Activated naive CD4-positive, alpha-beta T cell treated with Interleukin-2 at 50 U/mL for 16 hours (primary cell): ENCODE results near the gene LRP5.
A peak's percentile ranks its signal among the peaks of the same experiment; 100 is the strongest.

Source experiments
- DNase-seq: peaks from one replicate; pipeline ENCODE4 v3.0.0-alpha.2; 2020

LRP5 gene

DNA sequence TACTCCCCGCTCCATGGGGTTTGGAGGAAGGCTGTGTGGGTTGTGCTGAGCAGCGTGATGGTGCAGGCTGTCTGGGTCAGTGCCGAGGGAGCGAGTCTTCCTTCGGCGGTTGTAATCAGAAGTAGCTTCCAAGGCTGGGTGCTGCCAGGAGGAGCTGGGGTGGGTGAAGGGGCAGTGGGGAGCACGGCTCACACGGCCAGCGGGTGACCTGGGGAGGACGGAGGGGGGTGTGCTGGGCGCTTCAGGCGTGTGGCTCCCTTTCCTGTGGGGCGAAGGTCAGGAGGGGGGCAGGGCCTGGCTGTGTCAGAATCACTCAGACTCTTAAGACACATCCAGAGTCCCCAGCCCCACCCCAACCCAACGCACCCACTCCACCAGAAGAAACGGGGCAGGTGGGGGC is 60.2 kb downstream of the LRP5 start:
- DNase-seq = no peak

DNA sequence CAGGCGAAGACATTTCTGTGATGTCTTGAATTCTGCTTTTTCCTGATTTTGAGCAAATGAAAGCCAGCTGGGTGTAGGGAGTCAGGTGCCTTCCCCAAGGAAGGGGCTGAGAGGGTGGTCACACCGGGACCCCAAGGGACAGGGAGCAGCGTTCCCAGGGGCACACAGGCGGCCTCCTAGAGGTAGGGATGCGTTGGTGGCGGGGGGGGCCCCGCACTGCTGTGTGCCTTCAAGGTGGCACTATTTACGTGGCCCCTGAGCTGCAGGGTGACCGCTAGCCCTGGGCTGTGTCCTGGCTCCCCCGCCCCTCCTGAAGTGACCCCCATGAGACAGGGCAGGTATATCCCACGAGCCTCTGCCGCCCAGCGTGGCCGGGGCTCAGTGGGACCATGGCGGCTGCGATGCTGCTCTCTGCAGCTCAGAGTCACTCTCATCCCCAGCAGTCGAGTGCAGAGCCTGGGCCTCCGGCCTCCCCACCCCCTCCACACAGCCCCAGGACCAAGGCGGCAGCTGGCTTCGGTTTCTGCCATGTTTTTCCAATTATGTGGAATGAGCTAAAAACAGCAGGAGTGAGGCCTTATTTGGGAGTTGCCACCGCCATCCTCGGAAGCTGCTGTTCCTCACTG is 60.9 kb downstream of the LRP5 start:
- DNase-seq = no peak

DNA sequence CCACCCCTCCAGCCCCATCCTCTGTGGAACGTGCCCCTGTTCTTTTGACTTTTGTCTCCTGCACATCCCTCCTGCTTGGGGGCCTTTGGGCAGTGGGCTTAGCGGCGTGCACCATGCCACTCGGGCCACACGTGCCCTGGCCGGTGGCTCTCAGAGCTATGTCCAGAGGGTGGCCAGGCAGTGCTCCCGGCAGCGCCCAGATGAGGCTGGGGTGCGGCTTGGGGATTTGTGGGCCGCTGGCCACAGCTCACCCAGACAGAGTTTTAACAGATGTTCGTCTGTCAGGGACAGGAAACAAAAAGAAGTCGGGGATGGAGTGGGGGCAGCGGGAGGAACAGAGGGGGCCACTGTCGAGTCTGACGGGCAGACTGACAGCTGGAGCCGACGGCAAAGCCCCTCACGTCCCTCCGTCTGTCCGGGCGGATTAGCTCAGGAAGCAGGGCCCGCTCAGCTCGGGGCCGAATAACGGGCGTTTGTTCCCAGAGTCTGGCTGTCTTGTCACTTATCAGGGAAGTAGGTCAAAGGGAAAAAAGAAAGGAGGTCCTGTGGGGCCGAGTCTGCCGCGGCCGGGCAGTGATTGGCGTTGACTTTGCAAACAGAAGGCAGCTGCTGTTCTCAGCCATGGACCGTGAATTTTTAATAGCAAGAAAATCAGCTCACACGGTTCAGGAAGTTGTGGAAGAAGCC is 61.6 kb downstream of the LRP5 start:
- no peak for DNase-seq

DNA sequence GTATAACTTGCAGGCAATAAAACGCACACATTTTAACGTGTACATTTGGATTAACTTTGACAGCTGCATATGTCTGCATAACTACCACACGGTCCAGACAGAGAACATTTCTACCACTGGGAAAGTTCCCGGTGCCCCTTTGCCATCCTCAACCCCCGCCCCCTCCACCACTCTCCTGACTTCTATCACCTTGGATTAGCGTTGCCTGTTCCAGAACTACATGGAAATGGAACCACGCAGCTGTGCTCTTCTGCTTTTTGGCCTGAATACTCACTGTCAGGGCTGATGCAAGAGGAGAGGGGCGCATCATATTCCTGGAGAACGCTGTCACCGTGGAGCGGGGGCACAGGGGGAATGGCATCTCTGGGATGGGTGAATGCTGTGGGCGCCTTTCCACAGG is 62.1 kb downstream of the LRP5 start:
- no peak for DNase-seq

DNA sequence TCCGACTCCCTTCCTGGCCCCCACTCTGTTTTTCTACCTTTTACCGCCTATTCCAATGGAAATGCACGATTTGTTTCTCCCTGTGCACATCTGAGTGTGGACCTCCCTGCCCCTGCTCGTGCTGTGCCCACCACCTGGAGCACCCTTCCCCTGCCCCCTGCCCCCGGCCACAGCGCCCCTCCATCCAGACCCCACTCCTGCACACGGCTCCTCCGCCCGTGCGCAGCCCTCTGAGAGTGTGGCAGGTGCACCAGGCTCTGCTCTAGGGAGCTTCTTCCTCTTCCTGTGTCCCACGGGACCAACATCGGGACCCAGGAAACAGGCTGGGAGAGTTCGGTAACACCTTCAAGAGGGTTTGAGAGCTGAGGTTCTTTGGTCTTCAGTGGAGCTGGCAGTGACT is 62.9 kb downstream of the LRP5 start:
- no peak for DNase-seq

DNA sequence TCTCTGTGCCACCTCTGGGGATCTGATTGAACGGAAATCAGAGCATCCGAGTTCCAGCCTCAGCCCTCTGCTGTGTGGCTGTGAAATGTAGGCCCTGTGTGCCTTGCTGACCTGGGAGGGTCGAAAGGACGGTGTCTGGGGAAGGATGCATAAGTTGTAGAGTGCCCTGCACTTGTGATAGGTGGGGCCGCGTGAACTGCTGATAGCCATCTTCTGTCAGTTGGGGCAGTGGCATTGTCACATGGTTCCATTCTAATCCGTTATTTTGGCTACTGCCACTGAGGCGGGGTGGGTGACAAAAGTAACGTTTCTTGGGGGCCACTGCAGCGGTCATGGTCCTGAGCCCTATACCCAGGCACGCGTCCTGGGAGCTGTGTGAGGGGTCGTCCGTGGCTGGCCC is 63.4 kb downstream of the LRP5 start:
- no peak for DNase-seq

DNA sequence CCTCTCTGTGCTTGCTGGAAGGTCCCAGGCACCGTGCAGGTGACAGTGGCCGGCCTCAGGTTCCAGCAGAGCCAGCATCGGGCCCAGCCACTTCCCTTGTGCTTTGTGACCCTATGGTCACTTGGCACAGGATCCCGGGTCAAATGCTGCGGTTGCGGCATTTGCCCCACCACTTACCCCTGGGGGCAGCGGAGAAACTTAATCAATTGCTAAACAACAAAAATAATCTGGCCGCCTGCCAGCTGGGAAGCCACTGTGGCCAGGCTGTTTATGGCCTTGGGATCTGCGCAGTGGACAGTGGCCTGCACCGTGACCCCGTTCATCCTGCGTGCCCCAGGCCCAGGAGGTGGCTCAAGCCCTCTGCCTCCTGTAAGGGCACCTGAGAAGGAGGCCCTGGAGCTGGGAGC is 65.0 kb downstream of the LRP5 start:
- DNase-seq = no peak

DNA sequence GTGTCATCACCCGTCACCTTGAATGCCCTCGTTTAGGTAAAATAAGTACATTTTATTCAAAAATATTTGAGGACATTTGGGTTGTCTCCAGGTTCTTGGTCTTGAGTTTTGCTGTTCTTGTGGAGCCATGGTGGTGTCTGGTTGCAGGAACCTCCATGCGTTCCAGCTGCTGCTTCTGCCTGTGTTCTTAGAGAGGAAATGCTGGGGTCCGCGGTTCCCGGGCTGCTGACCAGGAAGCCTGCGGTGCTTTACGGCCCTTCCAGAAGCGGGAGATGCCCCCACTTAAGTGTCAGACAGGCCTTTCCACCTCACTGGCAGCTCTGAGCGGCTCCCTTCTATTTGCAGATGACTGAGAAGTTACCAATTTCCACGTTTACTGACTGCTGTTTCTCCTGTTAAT is 66.8 kb downstream of the LRP5 start:
- DNase-seq = no peak

DNA sequence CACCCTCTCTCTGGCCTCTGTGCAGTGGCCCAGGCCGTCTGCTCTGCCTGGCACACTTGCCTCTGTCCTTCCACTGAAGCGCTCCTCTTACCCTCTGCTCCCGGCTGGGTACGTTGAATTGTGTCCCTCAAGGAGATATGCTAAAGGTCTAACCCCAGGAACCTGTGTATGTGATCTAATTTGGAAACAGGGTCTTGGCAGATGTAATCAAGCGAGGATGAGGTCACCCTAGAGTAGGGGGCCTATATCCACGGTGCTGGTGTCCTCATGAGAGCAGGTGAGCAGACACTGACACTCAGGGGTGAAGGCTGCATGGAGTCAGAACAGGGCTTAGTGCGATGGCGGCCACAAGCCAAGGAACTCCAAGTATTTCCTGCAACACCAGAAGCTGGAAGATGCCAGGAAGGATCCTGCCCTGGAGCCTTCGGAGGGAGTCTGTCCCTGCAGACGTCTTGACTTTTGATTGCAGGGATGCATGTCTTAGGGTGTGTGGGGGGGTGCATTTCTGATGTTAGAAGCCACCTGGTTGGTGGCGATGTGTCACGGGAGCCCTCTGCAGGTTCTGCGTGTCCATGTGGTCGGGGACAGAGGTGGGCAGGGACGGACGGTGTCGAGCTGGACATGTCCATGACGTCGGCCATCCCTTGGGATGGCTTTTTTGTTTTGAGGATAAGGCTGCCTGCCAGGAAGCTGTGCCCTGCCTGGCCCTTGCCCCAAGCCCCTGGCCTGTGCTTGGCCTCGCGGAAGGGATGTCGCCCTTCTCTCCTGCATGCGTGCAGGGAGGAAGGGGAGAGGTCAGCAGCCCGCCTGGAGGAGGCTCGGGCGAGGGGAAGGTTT is 68.6 kb downstream of the LRP5 start:
- no peak for DNase-seq

DNA sequence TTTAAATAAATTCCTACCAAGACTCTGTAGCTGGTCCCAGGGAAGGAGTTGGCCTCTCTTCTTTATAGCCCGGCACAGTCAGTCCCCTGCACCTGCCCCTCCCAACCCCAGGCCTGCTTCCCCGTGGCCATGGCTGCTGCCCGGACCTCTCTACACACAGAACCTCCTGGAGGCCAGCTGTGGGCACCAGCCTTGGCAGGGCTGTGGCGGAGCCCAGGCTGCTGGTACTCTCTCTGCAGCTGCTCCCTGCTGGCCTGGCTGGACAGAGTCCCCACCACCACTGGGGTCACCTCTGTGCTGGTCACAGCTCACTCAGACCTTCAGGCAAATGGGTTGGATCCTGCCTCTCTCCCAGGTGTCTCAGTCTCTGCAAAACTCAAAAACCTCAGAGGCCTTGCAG is 69.3 kb downstream of the LRP5 start:
- DNase-seq = no peak

DNA sequence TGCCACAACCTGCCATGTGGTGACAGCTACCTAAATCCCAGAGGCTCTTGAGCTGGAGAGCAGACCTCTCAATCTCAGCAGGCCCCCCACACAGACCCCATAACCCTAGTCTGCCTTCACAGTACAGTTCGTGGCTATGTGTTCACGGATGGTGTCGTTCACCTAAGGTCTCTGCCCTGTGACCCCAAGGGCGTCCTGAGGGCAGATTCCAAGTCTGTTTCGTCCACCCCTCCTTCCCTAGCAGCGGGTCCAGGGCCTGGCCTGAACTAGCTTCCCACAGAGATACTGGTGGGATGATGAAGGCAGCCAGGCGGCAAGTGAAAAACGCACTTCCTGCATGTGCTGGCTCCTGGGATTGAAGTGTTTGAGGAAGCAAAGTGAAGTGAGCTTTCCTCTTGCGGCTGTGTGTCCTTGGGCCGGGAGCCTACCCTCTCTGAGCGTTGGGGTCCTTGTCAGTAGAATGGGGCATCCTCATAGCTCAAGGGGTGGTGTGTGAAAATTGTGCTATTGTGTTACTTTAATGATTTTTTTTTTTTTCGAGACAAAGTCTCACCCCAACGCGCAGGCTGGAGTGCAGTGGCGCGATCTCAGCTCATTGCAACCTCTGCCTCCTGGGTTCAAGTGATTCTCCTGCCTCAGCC is 70.1 kb downstream of the LRP5 start:
- DNase-seq = no peak

DNA sequence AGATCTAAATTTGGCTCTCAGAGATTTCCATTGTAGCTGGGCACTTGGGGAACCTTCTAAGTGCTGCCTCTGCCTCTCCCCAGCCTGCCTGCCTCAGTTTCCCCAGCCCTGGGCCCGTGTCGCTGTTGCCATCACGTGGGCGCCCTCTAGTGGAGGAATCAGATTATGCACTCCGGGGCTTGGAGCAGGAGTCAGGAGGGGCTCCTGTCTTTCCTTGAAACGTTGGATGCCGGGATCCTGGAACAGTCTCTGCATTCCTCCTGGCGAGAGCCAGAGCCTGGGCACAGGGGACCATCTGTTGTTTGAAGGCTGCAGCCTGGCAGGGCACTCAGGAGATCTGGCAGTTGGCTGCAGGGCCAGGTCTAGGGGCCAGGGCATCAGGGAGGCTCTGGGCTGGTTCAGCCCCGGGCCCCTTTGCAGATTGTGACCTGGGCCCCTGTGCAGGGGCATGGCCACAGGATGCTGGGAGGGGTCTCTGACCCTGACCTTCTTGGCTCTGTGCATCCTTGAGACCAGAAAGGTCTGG is 71.6 kb downstream of the LRP5 start:
- peak; percentile 64 for DNase-seq

DNA sequence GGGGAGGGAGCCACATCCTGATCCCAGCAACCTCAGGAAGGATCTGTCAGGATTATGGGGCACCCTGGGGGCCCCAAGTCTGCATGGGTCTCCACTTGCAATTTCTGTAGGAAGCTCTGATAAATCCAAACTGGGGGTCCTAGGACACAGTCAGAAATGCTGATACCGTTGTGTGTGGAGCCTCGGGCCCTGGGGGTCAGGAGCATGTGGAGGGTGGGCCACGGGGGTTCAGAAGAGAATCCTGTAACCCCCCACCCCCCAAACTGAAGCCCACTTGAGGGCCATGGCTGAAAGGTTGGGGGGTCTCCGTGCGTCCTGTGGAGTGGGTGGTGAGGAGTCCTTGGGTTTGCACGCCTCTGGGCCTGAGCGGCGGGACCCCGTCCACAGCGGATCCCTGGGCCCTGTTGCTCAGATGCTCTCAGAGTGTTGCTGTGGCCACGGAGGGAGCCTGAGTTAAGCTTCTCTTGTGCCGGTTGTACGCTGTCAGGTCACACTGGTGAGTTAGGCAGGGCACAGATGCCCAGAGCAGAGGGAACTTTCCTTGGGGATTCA is 72.2 kb downstream of the LRP5 start:
- no peak for DNase-seq

DNA sequence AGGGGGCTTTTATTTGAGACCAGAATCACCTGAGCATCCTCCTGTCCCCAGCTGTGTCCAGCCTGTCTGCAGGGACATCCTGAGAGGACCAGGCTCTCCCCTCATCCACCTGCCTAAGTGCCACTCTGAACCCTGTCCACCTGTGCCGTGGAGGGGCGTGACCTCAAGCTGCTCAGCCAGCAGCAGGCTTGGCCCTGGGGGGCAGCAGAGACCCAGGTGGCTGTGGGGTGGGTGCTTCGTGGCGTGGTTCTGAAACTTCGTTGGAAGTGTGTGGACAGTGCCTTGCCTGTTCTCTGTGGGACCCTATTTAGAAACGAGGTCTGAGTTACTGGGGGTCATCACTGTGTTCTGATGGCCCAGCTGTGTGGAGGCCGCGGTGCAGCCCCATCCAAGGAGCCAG is 72.7 kb downstream of the LRP5 start:
- DNase-seq = no peak

DNA sequence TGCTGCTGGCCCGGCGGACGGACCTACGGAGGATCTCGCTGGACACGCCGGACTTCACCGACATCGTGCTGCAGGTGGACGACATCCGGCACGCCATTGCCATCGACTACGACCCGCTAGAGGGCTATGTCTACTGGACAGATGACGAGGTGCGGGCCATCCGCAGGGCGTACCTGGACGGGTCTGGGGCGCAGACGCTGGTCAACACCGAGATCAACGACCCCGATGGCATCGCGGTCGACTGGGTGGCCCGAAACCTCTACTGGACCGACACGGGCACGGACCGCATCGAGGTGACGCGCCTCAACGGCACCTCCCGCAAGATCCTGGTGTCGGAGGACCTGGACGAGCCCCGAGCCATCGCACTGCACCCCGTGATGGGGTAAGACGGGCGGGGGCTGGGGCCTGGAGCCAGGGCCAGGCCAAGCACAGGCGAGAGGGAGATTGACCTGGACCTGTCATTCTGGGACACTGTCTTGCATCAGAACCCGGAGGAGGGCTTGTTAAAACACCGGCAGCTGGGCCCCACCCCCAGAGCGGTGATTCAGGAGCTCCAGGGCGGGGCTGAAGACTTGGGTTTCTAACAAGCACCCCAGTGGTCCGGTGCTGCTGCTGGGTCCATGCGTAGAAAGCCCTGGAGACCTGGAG is 74.1 kb downstream of the LRP5 start:
- no peak for DNase-seq

DNA sequence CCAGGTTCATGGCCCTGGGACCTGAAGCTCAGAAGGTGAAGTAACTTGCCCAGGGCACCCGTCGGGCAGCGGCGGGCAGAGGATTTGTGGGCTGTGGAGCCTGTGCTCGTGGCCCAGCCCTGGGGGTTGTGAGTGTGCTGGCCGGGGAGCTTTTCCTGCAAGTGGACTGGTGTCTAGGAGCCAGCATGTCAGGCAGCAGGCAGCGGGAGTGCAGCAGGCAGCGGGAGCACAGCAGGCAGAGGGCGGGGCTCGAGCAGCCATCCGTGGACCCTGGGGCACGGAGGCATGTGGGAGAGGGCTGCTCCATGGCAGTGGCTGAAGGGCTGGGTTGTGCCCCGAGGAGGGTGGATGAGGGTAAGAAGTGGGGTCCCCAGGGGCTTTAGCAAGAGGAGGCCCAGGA is 75.4 kb downstream of the LRP5 start:
- no peak for DNase-seq

DNA sequence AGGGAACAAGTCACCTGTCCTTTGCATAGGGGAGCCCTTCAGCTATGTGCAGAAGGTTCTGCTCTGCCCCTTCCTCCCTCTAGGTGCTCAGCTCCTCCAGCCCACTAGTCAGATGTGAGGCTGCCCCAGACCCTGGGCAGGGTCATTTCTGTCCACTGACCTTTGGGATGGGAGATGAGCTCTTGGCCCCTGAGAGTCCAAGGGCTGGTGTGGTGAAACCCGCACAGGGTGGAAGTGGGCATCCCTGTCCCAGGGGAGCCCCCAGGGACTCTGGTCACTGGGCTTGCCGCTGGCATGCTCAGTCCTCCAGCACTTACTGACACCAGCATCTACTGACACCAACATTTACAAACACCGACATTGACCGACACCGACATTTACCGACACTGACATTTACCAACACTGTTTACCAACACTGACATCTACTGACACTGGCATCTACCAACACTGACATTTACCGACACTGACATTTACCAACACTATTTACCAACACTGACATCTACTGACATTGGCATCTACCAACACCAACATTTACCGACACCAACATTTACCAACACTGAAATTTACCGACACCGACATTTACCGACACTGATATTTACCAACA is 76.3 kb downstream of the LRP5 start:
- DNase-seq = no peak

DNA sequence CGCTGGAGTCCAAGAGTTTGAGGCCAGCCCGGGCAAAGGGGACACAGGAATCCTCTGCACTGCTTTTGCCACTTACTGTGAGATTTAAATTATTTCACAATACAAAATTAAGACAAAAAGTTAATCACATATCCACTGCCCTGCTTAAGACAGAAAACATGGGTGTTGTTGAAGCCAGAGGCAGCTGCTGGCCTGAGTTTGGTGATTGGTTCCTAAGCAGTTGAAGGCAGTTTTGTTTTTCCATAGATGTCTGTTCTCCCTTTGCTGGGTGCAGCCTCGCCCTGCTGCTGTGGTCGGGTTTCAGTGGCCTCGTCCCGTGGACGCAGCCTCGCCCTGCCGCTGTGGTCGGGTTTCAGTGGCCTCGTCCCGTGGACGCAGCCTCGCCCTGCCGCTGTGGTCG is 77.9 kb downstream of the LRP5 start:
- no peak for DNase-seq

DNA sequence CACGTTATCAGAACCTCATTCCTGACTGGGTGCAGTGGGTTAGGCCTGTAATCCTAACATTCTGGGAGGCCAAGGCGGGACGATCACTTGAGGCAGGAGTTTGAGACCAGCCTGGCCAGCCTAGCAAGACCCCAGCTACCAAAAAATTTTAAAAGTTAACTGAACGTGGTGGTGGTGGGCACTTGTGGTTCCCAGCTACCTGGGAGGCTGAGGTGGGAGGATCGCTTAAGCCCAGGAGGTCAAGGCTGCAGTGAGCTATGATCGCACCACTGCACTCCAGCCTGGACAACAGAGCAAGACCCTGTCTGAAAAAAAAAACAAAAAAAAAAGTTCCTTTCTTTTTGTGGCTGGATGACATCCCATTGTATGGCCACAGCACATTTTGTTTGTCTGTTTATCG is 80.4 kb downstream of the LRP5 start:
- DNase-seq = no peak

DNA sequence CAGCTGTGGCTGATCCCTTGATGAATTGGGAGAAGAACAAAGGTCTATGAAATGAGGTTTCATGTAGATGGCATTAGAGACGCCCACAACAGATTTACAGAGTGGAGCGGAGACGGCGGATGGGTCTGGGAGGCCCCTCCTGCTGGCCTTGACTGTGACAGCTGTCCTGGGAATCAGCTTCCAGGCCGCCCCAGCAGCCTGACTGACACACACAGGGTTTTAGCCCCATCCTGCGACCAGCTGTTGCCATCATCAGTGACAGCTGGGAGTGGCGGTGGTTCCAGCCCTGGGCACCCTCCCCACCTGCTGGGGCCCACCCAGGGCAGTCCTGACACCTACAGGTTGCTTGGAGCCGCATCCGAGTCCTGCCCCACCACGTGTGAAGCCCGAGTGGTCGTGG is 84.1 kb downstream of the LRP5 start:
- no peak for DNase-seq

DNA sequence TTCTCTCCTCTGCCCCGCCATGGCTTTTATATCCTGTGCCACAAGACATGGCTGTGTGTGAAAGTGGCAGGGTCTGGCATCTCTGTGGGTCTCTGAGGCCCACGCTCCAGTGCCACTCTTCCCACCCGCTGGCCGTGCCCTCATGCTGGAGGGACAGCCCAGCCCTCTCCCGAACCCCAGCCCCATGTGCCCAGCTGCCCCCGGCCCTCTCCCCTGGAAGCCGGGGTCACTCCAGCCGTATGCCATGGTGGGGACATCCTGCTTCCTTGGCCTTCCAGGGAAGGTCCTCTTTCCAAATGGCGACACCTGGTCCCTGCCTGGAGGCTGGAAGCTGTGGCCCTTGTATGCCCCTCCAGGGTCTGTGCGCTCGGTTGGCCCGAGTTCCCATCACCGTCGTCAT is 84.9 kb downstream of the LRP5 start:
- DNase-seq = no peak
